Neural cell (in vitro differentiated cells): ENCODE data around the gene SH3GL1. TPM values are rescaled to one million over a fixed set of nuclear protein-coding genes. Genes with fewer than 3 reads are reported as not detected.

Source experiments
- H2AFZ ChIP-seq: fragments of 200-600, 300-800 bp; sonication (generic), shearing (Covaris generic); 2 replicates; pipeline ENCODE4 v1.6.0; 2014; ENCODE audit warnings: low read depth, mild to moderate bottlenecking, antibody characterized with exemption, low read length, moderate library complexity
- H3F3A ChIP-seq: fragments of 200-600 bp; shearing (Covaris generic); 2 replicates; pipeline ENCODE4 v1.6.1; 2016; ENCODE audit warnings: mild to moderate bottlenecking, moderate library complexity, mixed read lengths, antibody characterized with exemption, low read length; ENCODE audit not compliant: insufficient read depth, poor library complexity, severe bottlenecking
- H3K27ac ChIP-seq: fragments of 200-600, 300-800 bp; sonication (generic), shearing (Covaris generic); 2 replicates; pipeline ENCODE4 v1.5.1; 2014; ENCODE audit warnings: mild to moderate bottlenecking, low read length, moderate library complexity
- H3K27me3 ChIP-seq: fragments of 300-800, 200-600 bp; sonication (generic), shearing (Covaris generic); 2 replicates; pipeline ENCODE4 v1.6.0; 2014; ENCODE audit warnings: mild to moderate bottlenecking, low read depth, low read length, moderate library complexity; ENCODE audit not compliant: insufficient read depth
- H3K36me3 ChIP-seq: fragments of 300-800, 200-600 bp; sonication (generic), shearing (Covaris generic); 2 replicates; pipeline ENCODE4 v1.5.1; 2014; ENCODE audit warnings: mild to moderate bottlenecking, antibody characterized with exemption, low read length, moderate library complexity; ENCODE audit not compliant: insufficient read depth
- H3K4me2 ChIP-seq: fragments of 300-800, 200-600 bp; sonication (generic), shearing (Covaris generic); 2 replicates; pipeline ENCODE4 v1.6.0; 2014; ENCODE audit warnings: mild to moderate bottlenecking, low read length
- H3K4me3 ChIP-seq: fragments of 300-800, 200-600 bp; sonication (generic), shearing (Covaris generic); 2 replicates; pipeline ENCODE4 v1.5.1; 2014; ENCODE audit warnings: mild to moderate bottlenecking, low read length, moderate library complexity
- H3K79me2 ChIP-seq: fragments of 200-600 bp; shearing (Covaris generic); replicated peaks from 2 replicates; pipeline ENCODE4 v1.6.0; 2014; ENCODE audit warnings: mild to moderate bottlenecking, low read length, moderate library complexity; ENCODE audit not compliant: insufficient read depth
- H3K9ac ChIP-seq: fragments of 300-800, 200-600 bp; sonication (generic), shearing (Covaris generic); 2 replicates; pipeline ENCODE4 v1.6.1; 2016; ENCODE audit warnings: mild to moderate bottlenecking, low read length, mixed read lengths
- H3K9me2 ChIP-seq: fragments of 200-600 bp; shearing (Covaris generic); 2 replicates; pipeline ENCODE4 v1.6.1; 2016; ENCODE audit warnings: mild to moderate bottlenecking, low read length, mixed read lengths; ENCODE audit not compliant: insufficient read depth
- H3K9me3 ChIP-seq: fragments of 200-600, 300-800 bp; sonication (generic), shearing (Covaris generic); 2 replicates; pipeline ENCODE4 v1.6.1; 2016; ENCODE audit warnings: mild to moderate bottlenecking, mixed run types, low read length, moderate library complexity, mixed read lengths
- H4K20me1 ChIP-seq: fragments of 200-600 bp; shearing (Covaris generic); 2 replicates; pipeline ENCODE4 v1.6.1; 2016; ENCODE audit warnings: mild to moderate bottlenecking, mixed run types; ENCODE audit not compliant: insufficient read depth
- EP300 ChIP-seq: fragments of 450-650 bp; conservative IDR thresholded peaks from 2 replicates; pipeline ENCODE4 v1.6.1; 2014; ENCODE audit warnings: antibody characterized with exemption, mild to moderate bottlenecking, moderate library complexity; ENCODE audit not compliant: poor library complexity, severe bottlenecking
- EZH2 ChIP-seq: fragments of 200-600, 300-800 bp; shearing (Covaris generic), sonication (generic); IDR thresholded peaks from 2 replicates; pipeline ENCODE4 v1.6.1; 2014; ENCODE audit warnings: antibody characterized with exemption, low read length, borderline replicate concordance, mild to moderate bottlenecking; ENCODE audit not compliant: insufficient read depth, poor library complexity, severe bottlenecking
- MXI1 ChIP-seq: fragments of 450-650 bp; conservative IDR thresholded peaks from 2 replicates; pipeline ENCODE4 v1.6.1; 2014; ENCODE audit warnings: antibody characterized with exemption, mild to moderate bottlenecking; ENCODE audit not compliant: poor library complexity, severe bottlenecking
- RAD21 ChIP-seq: fragments of 450-650 bp; conservative IDR thresholded peaks from 2 replicates; pipeline ENCODE4 v1.6.1; 2014; ENCODE audit warnings: antibody characterized with exemption, mild to moderate bottlenecking, moderate library complexity
- REST ChIP-seq: IDR thresholded peaks from 2 replicates; pipeline ENCODE4 v1.6.1; 2012; ENCODE audit warnings: borderline replicate concordance
- SMC3 ChIP-seq: fragments of 450-650 bp; conservative IDR thresholded peaks from 2 replicates; pipeline ENCODE4 v1.6.1; 2014; ENCODE audit warnings: antibody characterized with exemption, mild to moderate bottlenecking, moderate library complexity; ENCODE audit not compliant: poor library complexity
- polyA plus RNA-seq: library from polyadenylated mRNA; depleted of rRNA; stranded (reverse); fragments of >200 nt; gene quantifications from 2 replicates; pipeline ENCODE4 v1.2.3, GENCODE V29; 2014

The SH3GL1 gene
- polyA plus RNA-seq, 1 donor from 2014 or later, result 25.2 TPM

- Histone ChIP-seq H3K4me2 (no peak overlapping the region), H3K79me2 (peaks cover 17% of the 10 kb centered on the region), H3K27me3 (no peaks in the 10 kb centered on the region), H3K9me3 (no peaks in the 10 kb centered on the region), H2AFZ (no peak overlapping the region), H3K36me3 (no peaks in the 10 kb centered on the region), H3K27ac (no peak overlapping the region), H3K9me2 (no peaks in the 10 kb centered on the region), H3F3A (no peaks in the 10 kb centered on the region), H3K4me3 (no peak overlapping the region), H4K20me1 (no peaks in the 10 kb centered on the region), H3K9ac (no peak overlapping the region)
- no peak for TF ChIP-seq REST
- TF ChIP-seq SMC3, result no peak
- TF ChIP-seq RAD21, result no peak
Measured at GRCh38 chr19:4409123-4409933, 9.0 kb upstream of the SH3GL1 start.

- Histone ChIP-seq H3F3A (no peaks in the 10 kb centered on the region), H3K9me2 (no peaks in the 10 kb centered on the region)
- no peak for TF ChIP-seq EP300
- no peak for TF ChIP-seq SMC3
- TF ChIP-seq REST, result no peak
- TF ChIP-seq MXI1, result no peak
Measured at GRCh38 chr19:4406626-4407025, 6.3 kb upstream of the SH3GL1 start.

GRCh38 chr19:4405977-4406376, 5.6 kb upstream of the SH3GL1 start:
- no peaks in the 10 kb centered on the region for H3F3A ChIP-seq
- no peaks in the 10 kb centered on the region for H4K20me1 ChIP-seq

More at GRCh38 chr19:4406626-4407025, 6.3 kb upstream of the SH3GL1 start:
- H3K27ac ChIP-seq, result no peak overlapping the region
- H2AFZ ChIP-seq, result no peak overlapping the region
- no peak overlapping the region for H3K4me3 ChIP-seq
- H4K20me1 ChIP-seq, result no peaks in the 10 kb centered on the region
- no peaks in the 10 kb centered on the region for H3K36me3 ChIP-seq
- no peaks in the 10 kb centered on the region for H3K9me3 ChIP-seq
- no peak overlapping the region for H3K9ac ChIP-seq
- peaks cover 33% of the 10 kb centered on the region for H3K79me2 ChIP-seq
- no peaks in the 10 kb centered on the region for H3K27me3 ChIP-seq
- H3K4me2 ChIP-seq, result no peak overlapping the region

More at GRCh38 chr19:4405977-4406376, 5.6 kb upstream of the SH3GL1 start:
- no peaks in the 10 kb centered on the region for H3K9me2 ChIP-seq
- H3K36me3 ChIP-seq, result no peaks in the 10 kb centered on the region
- H3K27me3 ChIP-seq, result no peaks in the 10 kb centered on the region
- no peak overlapping the region for H2AFZ ChIP-seq
- TF ChIP-seq EZH2, result no peak
- peaks cover 33% of the 10 kb centered on the region for H3K79me2 ChIP-seq
- no peak overlapping the region for H3K27ac ChIP-seq
- no peak overlapping the region for H3K9ac ChIP-seq
- no peak overlapping the region for H3K4me2 ChIP-seq
- H3K4me3 ChIP-seq, result no peak overlapping the region
- no peaks in the 10 kb centered on the region for H3K9me3 ChIP-seq
